Fibroblast of lung (primary cell): ENCODE measurements around the gene NMT1. TPM values are rescaled to one million over a fixed set of nuclear protein-coding genes. Genes with fewer than 3 reads are reported as not detected.

Experiments
- DNase-seq, 2 donors: peaks; one replicate each; pipeline versions ENCODE4 v3.0.0 to v3.0.0-alpha.2; 2010; ENCODE audit warnings: low read depth in 2 of 2
- H2AFZ ChIP-seq: 2 replicates; pipeline ENCODE4 v1.5.1; 2012; ENCODE audit warnings: low read length, control low read depth, inconsistent platforms
- H3K27ac ChIP-seq: 2 replicates; pipeline ENCODE4 v1.5.1; 2011; ENCODE audit warnings: low read length, control low read depth; ENCODE audit not compliant: insufficient read depth
- H3K27me3 ChIP-seq: 2 replicates; pipeline ENCODE4 v1.5.1; 2011; ENCODE audit warnings: mild to moderate bottlenecking, low read length; ENCODE audit not compliant: control insufficient read depth, insufficient read depth
- H3K36me3 ChIP-seq: 2 replicates; pipeline ENCODE4 v1.5.1; 2011; ENCODE audit warnings: low read length; ENCODE audit not compliant: control insufficient read depth, insufficient read depth
- H3K4me1 ChIP-seq: 2 replicates; pipeline ENCODE4 v1.5.1; 2011; ENCODE audit warnings: low read length; ENCODE audit not compliant: control insufficient read depth, insufficient read depth; ENCODE audit errors: extremely low read depth
- H3K4me2 ChIP-seq: 2 replicates; pipeline ENCODE4 v1.5.1; 2011; ENCODE audit warnings: low read length, control low read depth; ENCODE audit not compliant: insufficient read depth; ENCODE audit errors: extremely low read depth
- H3K4me3 ChIP-seq, 4 experiments: fragments of 200-600 bp in 1 of 4; sonication (generic) in 1 of 4; replicated peaks in 1 of 4; 2 replicates each; pipeline ENCODE4 v1.5.1; 2011 to 2016; ENCODE audit warnings: low read length in 4 of 4, low read depth in 3 of 4, mild to moderate bottlenecking in 3 of 4, control low read depth in 2 of 4, inconsistent platforms in 1 of 4, mixed read lengths in 1 of 4; ENCODE audit not compliant: insufficient read depth in 1 of 4; ENCODE audit errors: control extremely low read depth in 1 of 4
- H3K79me2 ChIP-seq: 2 replicates; pipeline ENCODE4 v1.5.1; 2012; ENCODE audit warnings: mild to moderate bottlenecking, low read length, inconsistent platforms; ENCODE audit not compliant: control insufficient read depth, insufficient read depth
- H3K9ac ChIP-seq: 2 replicates; pipeline ENCODE4 v1.5.1; 2011; ENCODE audit warnings: mild to moderate bottlenecking, low read length, control low read depth; ENCODE audit not compliant: insufficient read depth
- H3K9me3 ChIP-seq: 2 replicates; pipeline ENCODE4 v1.5.1; 2012; ENCODE audit warnings: low read depth, low read length; ENCODE audit not compliant: control insufficient read depth, insufficient read depth
- H4K20me1 ChIP-seq: 2 replicates; pipeline ENCODE4 v1.5.1; 2011; ENCODE audit warnings: low read length; ENCODE audit not compliant: control insufficient read depth, insufficient read depth; ENCODE audit errors: extremely low read depth
- EZH2 ChIP-seq: IDR thresholded peaks from 2 replicates; pipeline ENCODE4 v1.5.1; 2012; ENCODE audit warnings: low read length, control low read depth, mild to moderate bottlenecking; ENCODE audit errors: missing control alignments
- polyA plus RNA-seq, 2 donors: library from polyadenylated mRNA; depleted of rRNA in 1 of 2; stranded (reverse) in 1 of 2; unstranded in 1 of 2; fragments of >200 nt; gene quantifications; 2 replicates each; pipeline ENCODE4 v1.2.1, GENCODE V29; 2011 to 2012; ENCODE audit warnings: missing spikeins in 1 of 2
- total RNA-seq: library from RNA; depleted of rRNA; stranded (reverse); fragments of >200 nt; gene quantifications from 2 replicates; pipeline ENCODE4 v1.2.1, GENCODE V29; 2014
- TF ChIP-seq, protein P1 (sequence below), 2 donors: IDR thresholded peaks in 1 of 2; conservative IDR thresholded peaks in 1 of 2; 1 replicate in 1 of 2; 2 replicates in 1 of 2; pipeline ENCODE4 v1.5.1; 2011 to 2012; ENCODE audit warnings: low read length in 2 of 2, control low read depth in 1 of 2, inconsistent platforms in 1 of 2, low read depth in 1 of 2, mild to moderate bottlenecking in 1 of 2

NMT1 gene
- total and polyA plus RNA-seq, 2 donors (not counting 1 experiment from before 2014, with no cell fraction given), result 46.2 to 124 TPM

DNA sequence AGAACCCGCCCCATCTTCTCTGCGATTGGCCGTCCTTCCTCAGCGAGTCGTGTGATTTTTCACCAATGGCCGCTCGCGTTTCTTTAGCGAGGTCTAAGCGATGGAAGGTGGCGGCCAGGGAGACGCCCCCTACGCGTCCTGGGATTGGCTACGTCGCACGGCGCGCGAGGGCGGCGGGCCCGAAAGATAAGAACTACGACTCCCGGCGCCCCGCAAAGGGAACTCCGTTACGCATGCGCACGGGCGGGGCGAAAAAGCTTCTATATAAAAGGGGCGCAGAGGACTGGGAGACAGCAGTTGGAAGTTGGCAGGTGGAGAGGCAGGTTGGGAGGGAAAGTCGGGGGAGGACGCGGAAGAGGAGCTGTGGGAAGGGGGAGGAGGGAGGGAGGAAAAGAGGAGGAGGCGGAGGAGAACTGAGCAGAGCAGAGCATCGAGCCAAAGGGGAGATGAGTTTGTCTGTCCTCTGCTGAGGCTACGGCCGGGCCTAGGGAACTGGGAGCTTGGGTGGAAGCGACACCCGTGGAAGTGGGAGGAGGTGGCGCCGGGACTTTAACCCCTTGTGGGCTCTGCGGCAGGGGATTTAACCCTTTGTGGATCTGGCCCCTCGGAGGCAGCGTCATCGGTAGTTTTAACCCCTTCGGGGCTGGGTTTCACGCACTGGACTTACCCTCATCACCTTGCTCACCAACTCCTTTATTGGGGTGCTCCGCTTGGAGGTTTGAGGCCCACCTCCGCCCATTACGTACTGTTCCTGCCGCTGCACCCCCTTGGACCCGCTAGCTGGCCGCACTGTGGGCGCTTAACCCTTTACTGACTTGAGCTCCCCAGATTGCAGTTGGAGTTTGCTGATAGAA is 87.3 kb downstream of the NMT1 start, which contains the start of gene HEXIM1:
Gene HEXIM1, plus strand, starts transcription at position 293 of the 854 bp plus-strand sequence. CDS start 716 bp downstream, outside the sequence.
- Histone ChIP-seq H3K4me3 (peak within 1 kb of the TSS; percentile 76 to 97 (median 92)), H3K27me3 (no peaks in the 10 kb centered on the region), H3K9ac (peak within 1 kb of the TSS; percentile 89), H3K4me1 (peaks cover 10% of the 10 kb centered on the region), H4K20me1 (no peaks in the 10 kb centered on the region), H3K27ac (peak within 1 kb of the TSS; percentile 99), H3K9me3 (no peaks in the 10 kb centered on the region), H2AFZ (no peak within 1 kb of the TSS), H3K36me3 (no peaks in the 10 kb centered on the region), H3K79me2 (peaks cover 35% of the 10 kb centered on the region), H3K4me2 (peak within 1 kb of the TSS; percentile 96)
- peak; percentile 100 for DNase-seq
- no peak for TF ChIP-seq EZH2
- TF ChIP-seq, protein P1, sequence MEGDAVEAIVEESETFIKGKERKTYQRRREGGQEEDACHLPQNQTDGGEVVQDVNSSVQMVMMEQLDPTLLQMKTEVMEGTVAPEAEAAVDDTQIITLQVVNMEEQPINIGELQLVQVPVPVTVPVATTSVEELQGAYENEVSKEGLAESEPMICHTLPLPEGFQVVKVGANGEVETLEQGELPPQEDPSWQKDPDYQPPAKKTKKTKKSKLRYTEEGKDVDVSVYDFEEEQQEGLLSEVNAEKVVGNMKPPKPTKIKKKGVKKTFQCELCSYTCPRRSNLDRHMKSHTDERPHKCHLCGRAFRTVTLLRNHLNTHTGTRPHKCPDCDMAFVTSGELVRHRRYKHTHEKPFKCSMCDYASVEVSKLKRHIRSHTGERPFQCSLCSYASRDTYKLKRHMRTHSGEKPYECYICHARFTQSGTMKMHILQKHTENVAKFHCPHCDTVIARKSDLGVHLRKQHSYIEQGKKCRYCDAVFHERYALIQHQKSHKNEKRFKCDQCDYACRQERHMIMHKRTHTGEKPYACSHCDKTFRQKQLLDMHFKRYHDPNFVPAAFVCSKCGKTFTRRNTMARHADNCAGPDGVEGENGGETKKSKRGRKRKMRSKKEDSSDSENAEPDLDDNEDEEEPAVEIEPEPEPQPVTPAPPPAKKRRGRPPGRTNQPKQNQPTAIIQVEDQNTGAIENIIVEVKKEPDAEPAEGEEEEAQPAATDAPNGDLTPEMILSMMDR (conservative IDR thresholded peaks at IDR 0.05 in 1 of 2, IDR thresholded peaks at IDR 0.05 in 1 of 2; ENCODE audit: low read depth in 1 of 2, low read length in 2 of 2), result no peak

DNA sequence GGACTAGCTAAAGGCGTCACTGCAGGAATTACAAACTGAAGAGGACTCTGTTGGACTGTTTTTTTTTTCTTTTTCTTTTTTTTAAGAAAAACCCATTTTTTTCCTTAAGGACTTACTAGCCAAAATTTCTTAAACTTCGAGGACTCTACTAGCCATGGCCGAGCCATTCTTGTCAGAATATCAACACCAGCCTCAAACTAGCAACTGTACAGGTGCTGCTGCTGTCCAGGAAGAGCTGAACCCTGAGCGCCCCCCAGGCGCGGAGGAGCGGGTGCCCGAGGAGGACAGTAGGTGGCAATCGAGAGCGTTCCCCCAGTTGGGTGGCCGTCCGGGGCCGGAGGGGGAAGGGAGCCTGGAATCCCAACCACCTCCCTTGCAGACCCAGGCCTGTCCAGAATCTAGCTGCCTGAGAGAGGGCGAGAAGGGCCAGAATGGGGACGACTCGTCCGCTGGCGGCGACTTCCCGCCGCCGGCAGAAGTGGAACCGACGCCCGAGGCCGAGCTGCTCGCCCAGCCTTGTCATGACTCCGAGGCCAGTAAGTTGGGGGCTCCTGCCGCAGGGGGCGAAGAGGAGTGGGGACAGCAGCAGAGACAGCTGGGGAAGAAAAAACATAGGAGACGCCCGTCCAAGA is 88.0 kb downstream of the NMT1 start:
- Histone ChIP-seq H3K27me3 (no peaks in the 10 kb centered on the region), H3K4me2 (peak overlapping the region; percentile 96), H3K4me3 (peak overlapping the region; percentile 76 to 97 (median 92)), H3K9ac (peak overlapping the region; percentile 79), H2AFZ (no peak overlapping the region), H4K20me1 (no peaks in the 10 kb centered on the region), H3K9me3 (no peaks in the 10 kb centered on the region), H3K36me3 (no peaks in the 10 kb centered on the region), H3K79me2 (peaks cover 36% of the 10 kb centered on the region), H3K4me1 (peaks cover 6% of the 10 kb centered on the region), H3K27ac (peak overlapping the region; percentile 99)
- DNase-seq, result peak; percentile 74 to 82
- TF ChIP-seq EZH2, result no peak
- TF ChIP-seq, protein P1 (conservative IDR thresholded peaks at IDR 0.05 in 1 of 2, IDR thresholded peaks at IDR 0.05 in 1 of 2; ENCODE audit: low read depth in 1 of 2, low read length in 2 of 2), result peak; percentile 71 to 86
